ENCODE results near the gene ZNF280B. TPM values are rescaled to one million over a fixed set of nuclear protein-coding genes. Genes with fewer than 3 reads are reported as not detected.
"Not testable (repeated sequence)": the region's sequence is repeated elsewhere in the genome, so short reads cannot be mapped to it uniquely, and the experiment has no call there.

ZNF280B gene
- total RNA-seq, 2 experiments from 2014 or later, result 2.9 to 5.3 TPM

DNA sequence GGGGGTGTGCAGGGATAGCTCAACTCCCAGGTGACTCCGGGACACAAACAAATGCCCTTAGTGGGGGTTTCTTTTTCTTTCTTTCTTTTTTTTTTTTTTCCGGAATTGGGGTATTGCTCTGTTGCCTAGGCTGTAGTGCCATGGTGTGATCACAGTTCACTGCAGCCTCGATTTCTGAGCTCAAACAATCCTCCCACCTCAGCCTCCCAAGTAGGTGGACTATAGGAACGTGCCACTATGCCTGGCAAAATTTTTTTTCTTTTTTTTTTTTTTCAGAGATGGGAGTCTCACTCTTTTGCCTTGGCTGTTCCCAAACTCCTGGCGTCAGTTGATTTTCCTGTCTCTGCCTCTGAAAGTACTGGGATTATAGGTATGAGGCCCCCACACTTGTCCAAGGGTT lies 25.3 kb upstream of the ZNF280B start:
- Histone ChIP-seq H2AFZ (ENCODE audit: low read length) (no peak overlapping the region), H3K9me3 (ENCODE audit: low read length) (no peaks in the 10 kb centered on the region), H4K20me1 (ENCODE audit: insufficient read depth, low read length) (no peaks in the 10 kb centered on the region), H3K4me1 (ENCODE audit: insufficient read depth, low read length, poor library complexity, severe bottlenecking) (no peaks in the 10 kb centered on the region), H3K79me2 (ENCODE audit: insufficient read depth, low read depth, low read length) (no peaks in the 10 kb centered on the region), H3K36me3 (ENCODE audit: insufficient read depth, low read length) (no peaks in the 10 kb centered on the region), H3K4me2 (ENCODE audit: low read length) (no peak overlapping the region), H3K27ac (ENCODE audit: low read depth, low read length, poor library complexity, severe bottlenecking) (no peak overlapping the region), H3K9me2 (ENCODE audit: insufficient read depth, low read length) (no peaks in the 10 kb centered on the region), H3K4me3 (ENCODE audit: low read depth, low read length, poor library complexity, severe bottlenecking) (no peak overlapping the region)
- no peak for DNase-seq (ENCODE audit: low spot score)
- BruUV-seq (replicated peaks), result no TSS peak
- ChIA-PET CTCF (ENCODE audit: unreplicated experiment) (no interaction called here), POLR2A (interaction anchor here (0.6 kb wide), 1 partner anchor 43 kb away, joined by 4 read pairs; no protein-coding TSS in a partner anchor)
- intact Hi-C loops (cut with micrococcal nuclease; ENCODE audit: unreplicated experiment), result no loop called here
- TF ChIP-seq EZH2phosphoT487 (IDR thresholded peaks at IDR 0.05; ENCODE audit: borderline replicate concordance, low read depth, low read length), result no peak
- TF ChIP-seq, protein P1, sequence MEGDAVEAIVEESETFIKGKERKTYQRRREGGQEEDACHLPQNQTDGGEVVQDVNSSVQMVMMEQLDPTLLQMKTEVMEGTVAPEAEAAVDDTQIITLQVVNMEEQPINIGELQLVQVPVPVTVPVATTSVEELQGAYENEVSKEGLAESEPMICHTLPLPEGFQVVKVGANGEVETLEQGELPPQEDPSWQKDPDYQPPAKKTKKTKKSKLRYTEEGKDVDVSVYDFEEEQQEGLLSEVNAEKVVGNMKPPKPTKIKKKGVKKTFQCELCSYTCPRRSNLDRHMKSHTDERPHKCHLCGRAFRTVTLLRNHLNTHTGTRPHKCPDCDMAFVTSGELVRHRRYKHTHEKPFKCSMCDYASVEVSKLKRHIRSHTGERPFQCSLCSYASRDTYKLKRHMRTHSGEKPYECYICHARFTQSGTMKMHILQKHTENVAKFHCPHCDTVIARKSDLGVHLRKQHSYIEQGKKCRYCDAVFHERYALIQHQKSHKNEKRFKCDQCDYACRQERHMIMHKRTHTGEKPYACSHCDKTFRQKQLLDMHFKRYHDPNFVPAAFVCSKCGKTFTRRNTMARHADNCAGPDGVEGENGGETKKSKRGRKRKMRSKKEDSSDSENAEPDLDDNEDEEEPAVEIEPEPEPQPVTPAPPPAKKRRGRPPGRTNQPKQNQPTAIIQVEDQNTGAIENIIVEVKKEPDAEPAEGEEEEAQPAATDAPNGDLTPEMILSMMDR (conservative IDR thresholded peaks at IDR 0.05; ENCODE audit: low read length), result no peak

GRCh38 chr22:22533417-22533816 lies 24.9 kb upstream of the ZNF280B start:
- Histone ChIP-seq H3K36me3 (ENCODE audit: insufficient read depth, low read length) (no peaks in the 10 kb centered on the region), H3K4me1 (ENCODE audit: insufficient read depth, low read length, poor library complexity, severe bottlenecking) (no peaks in the 10 kb centered on the region), H3K27ac (ENCODE audit: low read depth, low read length, poor library complexity, severe bottlenecking) (no peak overlapping the region), H3K9me3 (ENCODE audit: low read length) (no peaks in the 10 kb centered on the region), H3K4me3 (ENCODE audit: low read depth, low read length, poor library complexity, severe bottlenecking) (no peak overlapping the region), H3K9me2 (ENCODE audit: insufficient read depth, low read length) (no peaks in the 10 kb centered on the region), H3K4me2 (ENCODE audit: low read length) (no peak overlapping the region), H4K20me1 (ENCODE audit: insufficient read depth, low read length) (no peaks in the 10 kb centered on the region), H3K79me2 (ENCODE audit: insufficient read depth, low read depth, low read length) (no peaks in the 10 kb centered on the region), H2AFZ (ENCODE audit: low read length) (no peak overlapping the region)
- no TSS peak for BruUV-seq (replicated peaks)
- POLR2A ChIA-PET, result no interaction called here
- no peak for DNase-seq (ENCODE audit: low spot score)
- CTCF ChIA-PET (ENCODE audit: unreplicated experiment), result no interaction called here
- intact Hi-C loops (cut with micrococcal nuclease; ENCODE audit: unreplicated experiment), result no loop called here
- no peak for TF ChIP-seq EZH2phosphoT487 (IDR thresholded peaks at IDR 0.05; ENCODE audit: borderline replicate concordance, low read depth, low read length)
- TF ChIP-seq, protein P1 (conservative IDR thresholded peaks at IDR 0.05; ENCODE audit: low read length), result no peak

GRCh38 chr22:22532547-22533071 lies 24.1 kb upstream of the ZNF280B start:
- H2AFZ ChIP-seq (ENCODE audit: low read length); intact Hi-C loops (cut with micrococcal nuclease; ENCODE audit: unreplicated experiment); DNase-seq (ENCODE audit: low spot score); CTCF ChIA-PET (ENCODE audit: unreplicated experiment); POLR2A ChIA-PET; H3K4me3 ChIP-seq (ENCODE audit: low read depth, low read length, poor library complexity, severe bottlenecking); H4K20me1 ChIP-seq (ENCODE audit: insufficient read depth, low read length); H3K27ac ChIP-seq (ENCODE audit: low read depth, low read length, poor library complexity, severe bottlenecking); H3K4me2 ChIP-seq (ENCODE audit: low read length); BruUV-seq (replicated peaks); H3K79me2 ChIP-seq (ENCODE audit: insufficient read depth, low read depth, low read length); H3K4me1 ChIP-seq (ENCODE audit: insufficient read depth, low read length, poor library complexity, severe bottlenecking); H3K9me3 ChIP-seq (ENCODE audit: low read length); H3K36me3 ChIP-seq (ENCODE audit: insufficient read depth, low read length); H3K9me2 ChIP-seq (ENCODE audit: insufficient read depth, low read length): not testable (repeated sequence)

Data from OCI-LY7 (cell line).